ENCODE measurements around the gene HS6ST2. TPM values are rescaled to one million over a fixed set of nuclear protein-coding genes. Genes with fewer than 3 reads are reported as not detected.

HS6ST2 gene
- total and polyA plus RNA-seq, 9 of the 15 experiments (the other 6 are each of a cell fraction or from before 2014, with no cell fraction given) = not detected

GRCh38 chrX:132624466-132624865, 334.0 kb downstream of the HS6ST2 start:
- Histone ChIP-seq H3K9me1 (ENCODE audit: control insufficient read depth, insufficient read depth, low read length) (no peaks in the 10 kb centered on the region), H3K79me2 (ENCODE audit: control insufficient read depth, insufficient read depth, low read length) (no peaks in the 10 kb centered on the region), H3K4me3 (no peak overlapping the region), H4K20me1 (replicated peaks; ENCODE audit: control insufficient read depth, insufficient read depth, low read length) (no peaks in the 10 kb centered on the region), H3K4me1 (replicated peaks in 1 of 2; ENCODE audit: control insufficient read depth in 2 of 2, insufficient read depth in 2 of 2, low read length in 2 of 2) (no peaks in the 10 kb centered on the region; a peak in 1 of 5 replicates), H3K4me2 (ENCODE audit: insufficient read depth, low read length) (no peak overlapping the region), H2AFZ (ENCODE audit: low read depth, low read length) (no peak overlapping the region), H3K9me3 (replicated peaks; ENCODE audit: control insufficient read depth, insufficient read depth, low read depth, low read length) (no peaks in the 10 kb centered on the region), H3K27me3 (ENCODE audit: control insufficient read depth in 2 of 2, insufficient read depth in 2 of 2, low read length in 2 of 2) (peaks cover 3 to 12% of the 10 kb centered on the region in 2 experiments; a peak in 3 of 5 replicates), H3K36me3 (ENCODE audit: control insufficient read depth, insufficient read depth, low read length) (no peaks in the 10 kb centered on the region), H3K27ac (ENCODE audit: extremely low read depth, low read depth, low read length) (no peak overlapping the region), H3K9ac (ENCODE audit: insufficient read depth in 1 of 2, low read depth in 2 of 2, low read length in 2 of 2) (no peak overlapping the region)
- no peak for ATAC-seq
- FAIRE-seq = no peak
- intact Hi-C loops (cut with micrococcal nuclease) (no loop called here), in situ Hi-C loops (cut with MboI) (loop anchor here (10.0 to 25.0 kb wide), 3 partner anchors 337 to 790 kb away; no protein-coding TSS in a partner anchor)
- CTCF ChIA-PET (ENCODE audit: low intra/inter-chr PET ratio) = no interaction called here
- WGBS (ENCODE audit: insufficient coverage, low coverage, missing lambda C conversion rate) = 0% methylated on average over 5 of the region's 5 CpGs
- DNase-seq (ENCODE audit: extremely low read depth in 1 of 4, low spot score in 3 of 4) = no peak
- POLR2A ChIA-PET = no interaction called here
- BruUV-seq (replicated peaks) = no TSS peak
- TF ChIP-seq C11orf30 (IDR thresholded peaks at IDR 0.05; ENCODE audit: low read depth) (no peak), KLF10 (CRISPR knock-in tag; IDR thresholded peaks at IDR 0.05) (no peak), NFRKB (IDR thresholded peaks at IDR 0.05; ENCODE audit: low read depth) (no peak), ZNF644 (tag; IDR thresholded peaks at IDR 0.05; ENCODE audit: low read depth) (no peak), ATF1 (CRISPR knock-in tag; IDR thresholded peaks at IDR 0.05) (no peak), ATF1 (tag; IDR thresholded peaks at IDR 0.05) (no peak), E4F1 (CRISPR knock-in tag; IDR thresholded peaks at IDR 0.05; ENCODE audit: borderline replicate concordance) (no peak), SOX6 (IDR thresholded peaks at IDR 0.05) (no peak), ZC3H4 (CRISPR knock-in tag; IDR thresholded peaks at IDR 0.05; ENCODE audit: borderline replicate concordance) (no peak), SAFB2 (IDR thresholded peaks at IDR 0.05; ENCODE audit: borderline replicate concordance, low read depth, low read length, severe bottlenecking) (no peak), FOXO4 (CRISPR knock-in tag; IDR thresholded peaks at IDR 0.05) (no peak), VEZF1 (CRISPR knock-in tag; IDR thresholded peaks at IDR 0.05) (no peak), ELF4 (CRISPR knock-in tag; IDR thresholded peaks at IDR 0.05) (no peak), ZNF277 (CRISPR knock-in tag; IDR thresholded peaks at IDR 0.05; ENCODE audit: borderline replicate concordance) (no peak), NCOA6 (IDR thresholded peaks at IDR 0.05) (no peak), TAL1 (IDR thresholded peaks at IDR 0.05) (no peak)

All from K562 (cell line).